Measurements from ENCODE around the gene MACC1.

The MACC1 gene

GRCh38 chr7:20193873-20194272 lies 23.3 kb downstream of the MACC1 start:
- Histone ChIP-seq H3K9me3 (replicated peaks; ENCODE audit: insufficient read depth, low read length) (no peaks in the 10 kb centered on the region), H3K27me3 (replicated peaks; ENCODE audit: insufficient read depth, low read length) (no peaks in the 10 kb centered on the region), H3K4me1 (ENCODE audit: low read length) (peaks cover 44% of the 10 kb centered on the region), H3F3A (ENCODE audit: insufficient read depth, low read length) (peaks cover 20% of the 10 kb centered on the region), H3K4me3 (ENCODE audit: low read length) (no peak overlapping the region), H3K79me2 (ENCODE audit: low read length) (peaks cover 87% of the 10 kb centered on the region), H3K9me2 (replicated peaks; ENCODE audit: insufficient read depth, low read length) (no peaks in the 10 kb centered on the region), H4K20me1 (ENCODE audit: insufficient read depth, low read length) (no peaks in the 10 kb centered on the region), H3K27ac (ENCODE audit: low read length) (peak overlapping the region; percentile 77), H3K36me3 (replicated peaks; ENCODE audit: insufficient read depth, low read length) (no peaks in the 10 kb centered on the region; the same call in 1 of the 2 replicates), H3K9ac (ENCODE audit: low read length) (no peak overlapping the region; the same call in 1 of the 2 replicates), H3K4me2 (ENCODE audit: low read depth, low read length) (peak overlapping the region; percentile 51; the same call in 1 of the 2 replicates), H2AFZ (ENCODE audit: low read length) (no peak overlapping the region)
- DNase-seq, result no peak
- no peak for TF ChIP-seq EZH2phosphoT487 (IDR thresholded peaks at IDR 0.05; ENCODE audit: low read length)
- no peak for TF ChIP-seq EZH2 (optimal IDR thresholded peaks at IDR 0.05; ENCODE audit: low read depth, low read length)
- no peak for TF ChIP-seq CTCF (IDR thresholded peaks at IDR 0.05; ENCODE audit: low read length)

GRCh38 chr7:20193242-20193777 lies 23.9 kb downstream of the MACC1 start:
- Histone ChIP-seq H3K4me1 (ENCODE audit: low read length) (peaks cover 40% of the 10 kb centered on the region), H3K79me2 (ENCODE audit: low read length) (peaks cover 87% of the 10 kb centered on the region), H3K4me3 (ENCODE audit: low read length) (no peak overlapping the region), H3K27me3 (replicated peaks; ENCODE audit: insufficient read depth, low read length) (no peaks in the 10 kb centered on the region), H3K9ac (ENCODE audit: low read length) (no peak overlapping the region; the same call in 1 of the 2 replicates), H3K9me2 (replicated peaks; ENCODE audit: insufficient read depth, low read length) (no peaks in the 10 kb centered on the region), H3K27ac (ENCODE audit: low read length) (peak overlapping the region; percentile 77), H3K36me3 (replicated peaks; ENCODE audit: insufficient read depth, low read length) (no peaks in the 10 kb centered on the region; the same call in 1 of the 2 replicates), H3K9me3 (replicated peaks; ENCODE audit: insufficient read depth, low read length) (no peaks in the 10 kb centered on the region), H2AFZ (ENCODE audit: low read length) (no peak overlapping the region), H4K20me1 (ENCODE audit: insufficient read depth, low read length) (no peaks in the 10 kb centered on the region), H3F3A (ENCODE audit: insufficient read depth, low read length) (peaks cover 18% of the 10 kb centered on the region), H3K4me2 (ENCODE audit: low read depth, low read length) (peak overlapping the region; percentile 51; the same call in 1 of the 2 replicates)
- no peak for TF ChIP-seq EZH2phosphoT487 (IDR thresholded peaks at IDR 0.05; ENCODE audit: low read length)
- peak; percentile 23 for DNase-seq

GRCh38 chr7:20191391-20191869 lies 25.8 kb downstream of the MACC1 start:
- no peak overlapping the region for H2AFZ ChIP-seq (ENCODE audit: low read length)
- no peaks in the 10 kb centered on the region for H3K9me2 ChIP-seq (replicated peaks; ENCODE audit: insufficient read depth, low read length)
- no peak overlapping the region for H3K4me3 ChIP-seq (ENCODE audit: low read length)
- H4K20me1 ChIP-seq (ENCODE audit: insufficient read depth, low read length), result no peaks in the 10 kb centered on the region
- H3F3A ChIP-seq (ENCODE audit: insufficient read depth, low read length), result peaks cover 18% of the 10 kb centered on the region
- H3K79me2 ChIP-seq (ENCODE audit: low read length), result peaks cover 86% of the 10 kb centered on the region
- H3K4me1 ChIP-seq (ENCODE audit: low read length), result peaks cover 41% of the 10 kb centered on the region
- peak overlapping the region; percentile 40; the same call in 1 of the 2 replicates for H3K27ac ChIP-seq (ENCODE audit: low read length)
- H3K4me2 ChIP-seq (ENCODE audit: low read depth, low read length), result peak overlapping the region; percentile 12
- TF ChIP-seq EZH2 (optimal IDR thresholded peaks at IDR 0.05; ENCODE audit: low read depth, low read length) (no peak), EZH2phosphoT487 (IDR thresholded peaks at IDR 0.05; ENCODE audit: low read length) (no peak), CTCF (IDR thresholded peaks at IDR 0.05; ENCODE audit: low read length) (no peak)
- no peaks in the 10 kb centered on the region for H3K36me3 ChIP-seq (replicated peaks; ENCODE audit: insufficient read depth, low read length)
- H3K9ac ChIP-seq (ENCODE audit: low read length), result no peak overlapping the region
- no peak for DNase-seq
- no peaks in the 10 kb centered on the region for H3K27me3 ChIP-seq (replicated peaks; ENCODE audit: insufficient read depth, low read length)
- H3K9me3 ChIP-seq (replicated peaks; ENCODE audit: insufficient read depth, low read length), result no peaks in the 10 kb centered on the region
